Suprapubic skin (tissue), 4 donors: ENCODE measurements around the gene LENG8. TPM values are rescaled to one million over a fixed set of nuclear protein-coding genes. Genes with fewer than 3 reads are reported as not detected.

Experiments
- DNase-seq, 2 donors: peaks; one replicate each; pipeline ENCODE4 v3.0.0-alpha.2; 2019; ENCODE audit warnings: low spot score in 2 of 2
- H3K27ac ChIP-seq: fragments of 200-600 bp; sonication (generic); one replicate; pipeline ENCODE4 v1.5.1; 2019
- H3K27me3 ChIP-seq: fragments of 200-600 bp; sonication (generic); one replicate; pipeline ENCODE4 v1.5.1; 2019
- H3K36me3 ChIP-seq: fragments of 200-600 bp; sonication (generic); one replicate; pipeline ENCODE4 v1.5.1; 2019
- H3K4me1 ChIP-seq: fragments of 200-600 bp; sonication (generic); one replicate; pipeline ENCODE4 v1.5.1; 2019
- H3K4me3 ChIP-seq: fragments of 200-600 bp; sonication (generic); one replicate; pipeline ENCODE4 v1.5.1; 2019; ENCODE audit warnings: mild to moderate bottlenecking
- H3K9me3 ChIP-seq: fragments of 200-600 bp; sonication (generic); one replicate; pipeline ENCODE4 v1.5.1; 2019
- EP300 ChIP-seq: sonication (generic); formaldehyde crosslinking; IDR thresholded peaks from one replicate; pipeline ENCODE4 v1.6.1; 2017; ENCODE audit warnings: antibody characterized with exemption
- POLR2A ChIP-seq, 2 donors: fragments of 450-650 bp; IDR thresholded peaks; one replicate each; pipeline ENCODE4 v1.6.1; 2017; ENCODE audit warnings: antibody characterized with exemption in 2 of 2, mild to moderate bottlenecking in 2 of 2, moderate library complexity in 2 of 2
- POLR2AphosphoS5 ChIP-seq, 3 donors: sonication (generic); formaldehyde crosslinking; IDR thresholded peaks; one replicate each; pipeline ENCODE4 v1.6.1; 2017; ENCODE audit warnings: antibody characterized with exemption in 3 of 3
- whole genome bisulfite sequencing: methylation state at CpG from one replicate; pipeline ENCODE4 v1.1.5; 2018; 5-methylcytosine and 5-hydroxymethylcytosine counted together
- total RNA-seq, 4 donors: library from RNA; depleted of rRNA; stranded (reverse); fragments of >200 nt; gene quantifications; one replicate each; pipeline ENCODE4 v1.1.0, GENCODE V29; 2016
- TF ChIP-seq, protein P1 (sequence below), 2 donors: fragments of 200-600 bp in 1 of 2; fragments of 450-650 bp in 1 of 2; sonication (generic) in 1 of 2; IDR thresholded peaks; one replicate each; pipeline ENCODE4 v1.5.1; 2016 to 2019; ENCODE audit warnings: antibody characterized with exemption in 2 of 2, mild to moderate bottlenecking in 1 of 2, moderate library complexity in 1 of 2

The LENG8 gene
- total RNA-seq, 4 donors from 2014 or later = 80.4 to 410 (median 124) TPM

DNA sequence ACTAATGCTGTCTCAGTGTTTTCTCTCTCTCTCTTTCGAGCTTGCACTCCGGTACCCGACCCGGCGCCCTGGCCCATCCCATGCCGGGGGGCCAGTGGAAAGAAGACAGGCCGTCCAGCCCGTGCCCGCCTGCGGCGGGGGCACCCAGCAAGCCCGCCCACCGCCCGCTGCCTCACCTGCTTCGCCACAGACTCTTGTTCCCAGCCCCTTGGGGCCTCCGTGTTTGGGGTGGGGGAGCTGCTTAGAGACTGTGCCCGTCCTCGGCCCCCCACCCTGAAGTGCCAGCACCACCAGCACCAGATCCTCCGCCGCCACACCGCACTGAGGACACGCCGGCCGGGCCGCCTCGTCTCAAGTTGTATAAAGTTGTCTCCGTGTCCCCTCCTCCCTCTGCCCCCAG lies 12.2 kb downstream of the LENG8 start:
- WGBS = 79% methylated on average over 27 of the region's 27 CpGs
- Histone ChIP-seq H3K27me3 (no peaks in the 10 kb centered on the region), H3K4me3 (no peak overlapping the region), H3K4me1 (peaks cover 45% of the 10 kb centered on the region), H3K27ac (no peak overlapping the region), H3K9me3 (no peaks in the 10 kb centered on the region), H3K36me3 (peaks cover 60% of the 10 kb centered on the region)
- no peak for TF ChIP-seq POLR2A (IDR thresholded peaks at IDR 0.05)
- TF ChIP-seq, protein P1, sequence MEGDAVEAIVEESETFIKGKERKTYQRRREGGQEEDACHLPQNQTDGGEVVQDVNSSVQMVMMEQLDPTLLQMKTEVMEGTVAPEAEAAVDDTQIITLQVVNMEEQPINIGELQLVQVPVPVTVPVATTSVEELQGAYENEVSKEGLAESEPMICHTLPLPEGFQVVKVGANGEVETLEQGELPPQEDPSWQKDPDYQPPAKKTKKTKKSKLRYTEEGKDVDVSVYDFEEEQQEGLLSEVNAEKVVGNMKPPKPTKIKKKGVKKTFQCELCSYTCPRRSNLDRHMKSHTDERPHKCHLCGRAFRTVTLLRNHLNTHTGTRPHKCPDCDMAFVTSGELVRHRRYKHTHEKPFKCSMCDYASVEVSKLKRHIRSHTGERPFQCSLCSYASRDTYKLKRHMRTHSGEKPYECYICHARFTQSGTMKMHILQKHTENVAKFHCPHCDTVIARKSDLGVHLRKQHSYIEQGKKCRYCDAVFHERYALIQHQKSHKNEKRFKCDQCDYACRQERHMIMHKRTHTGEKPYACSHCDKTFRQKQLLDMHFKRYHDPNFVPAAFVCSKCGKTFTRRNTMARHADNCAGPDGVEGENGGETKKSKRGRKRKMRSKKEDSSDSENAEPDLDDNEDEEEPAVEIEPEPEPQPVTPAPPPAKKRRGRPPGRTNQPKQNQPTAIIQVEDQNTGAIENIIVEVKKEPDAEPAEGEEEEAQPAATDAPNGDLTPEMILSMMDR (IDR thresholded peaks at IDR 0.05) = no peak
- TF ChIP-seq EP300 = no peak
- no peak for TF ChIP-seq POLR2AphosphoS5 (IDR thresholded peaks at IDR 0.05)
- peak; percentile 69 to 75 for DNase-seq

DNA sequence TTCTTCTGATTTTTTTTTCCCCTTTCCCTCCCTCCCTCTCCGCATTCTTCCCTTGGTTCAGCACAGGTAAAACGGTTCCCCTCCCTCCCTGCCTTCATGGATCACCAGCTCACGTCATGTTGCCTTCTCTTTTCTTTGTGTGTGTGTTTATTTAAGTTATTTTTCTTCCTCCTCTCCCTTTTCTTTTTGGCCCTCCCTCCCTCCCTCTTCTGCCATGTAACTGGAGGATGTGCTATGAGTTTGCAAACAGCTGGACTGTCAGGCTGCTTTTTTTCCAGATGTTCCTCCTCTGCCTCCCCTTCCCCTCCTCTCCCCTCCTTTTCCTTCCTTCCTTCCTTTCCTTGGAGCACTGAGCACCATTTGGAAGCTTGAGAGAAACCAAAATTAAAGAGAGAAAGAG lies 12.6 kb downstream of the LENG8 start:
- H3K4me3 ChIP-seq = no peak overlapping the region
- WGBS = 52% methylated on average over 3 of the region's 3 CpGs
- DNase-seq = no peak
- no peaks in the 10 kb centered on the region for H3K9me3 ChIP-seq
- TF ChIP-seq, protein P1 (IDR thresholded peaks at IDR 0.05) = no peak
- no peak for TF ChIP-seq POLR2A (IDR thresholded peaks at IDR 0.05)
- no peak for TF ChIP-seq EP300
- no peak for TF ChIP-seq POLR2AphosphoS5 (IDR thresholded peaks at IDR 0.05)
- no peaks in the 10 kb centered on the region for H3K27me3 ChIP-seq
- H3K27ac ChIP-seq = no peak overlapping the region
- peaks cover 56% of the 10 kb centered on the region for H3K36me3 ChIP-seq
- peaks cover 45% of the 10 kb centered on the region for H3K4me1 ChIP-seq

DNA sequence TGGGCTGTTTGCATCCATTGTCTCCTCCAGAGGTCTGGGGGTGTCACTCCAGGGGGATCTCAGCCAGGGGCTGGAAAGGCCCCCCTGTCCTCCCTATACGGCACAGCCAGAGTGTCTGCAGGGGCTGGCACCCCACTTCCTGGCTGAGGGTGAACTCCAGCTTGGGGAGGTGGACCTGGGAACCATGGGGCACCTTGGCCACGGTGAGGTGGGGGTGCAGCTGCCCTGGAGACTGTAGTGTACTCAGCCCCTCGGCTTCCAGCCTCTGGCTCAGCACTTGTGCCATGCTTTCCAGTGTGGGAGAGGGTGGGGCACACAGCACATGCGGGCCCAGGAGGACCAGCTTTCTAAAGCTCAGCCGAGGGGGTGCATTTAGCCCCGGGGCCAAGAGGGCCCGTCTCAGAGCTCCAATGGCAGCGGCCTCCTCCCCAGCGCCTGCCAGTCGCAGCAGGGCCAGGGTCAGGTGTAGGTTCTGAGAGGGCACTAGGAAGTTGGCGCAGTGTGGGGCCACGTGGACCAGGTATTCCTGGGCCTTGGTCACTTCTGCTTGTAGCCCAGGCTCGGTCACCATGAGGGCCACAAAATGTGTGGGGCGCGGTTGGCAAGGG lies 13.2 kb downstream of the LENG8 start:
- peak; percentile 78 to 82 for DNase-seq
- H3K4me1 ChIP-seq = peaks cover 45% of the 10 kb centered on the region
- 71% methylated on average over 1 of the region's 15 CpGs for whole genome bisulfite sequencing
- no peaks in the 10 kb centered on the region for H3K9me3 ChIP-seq
- peaks cover 51% of the 10 kb centered on the region for H3K36me3 ChIP-seq
- TF ChIP-seq, protein P1 (IDR thresholded peaks at IDR 0.05) = no peak
- TF ChIP-seq POLR2AphosphoS5 (IDR thresholded peaks at IDR 0.05) = no peak
- no peak for TF ChIP-seq POLR2A (IDR thresholded peaks at IDR 0.05)
- TF ChIP-seq EP300 = no peak
- H3K4me3 ChIP-seq = peak overlapping the region; percentile 77
- peak overlapping the region; percentile 99 for H3K27ac ChIP-seq
- no peaks in the 10 kb centered on the region for H3K27me3 ChIP-seq

DNA sequence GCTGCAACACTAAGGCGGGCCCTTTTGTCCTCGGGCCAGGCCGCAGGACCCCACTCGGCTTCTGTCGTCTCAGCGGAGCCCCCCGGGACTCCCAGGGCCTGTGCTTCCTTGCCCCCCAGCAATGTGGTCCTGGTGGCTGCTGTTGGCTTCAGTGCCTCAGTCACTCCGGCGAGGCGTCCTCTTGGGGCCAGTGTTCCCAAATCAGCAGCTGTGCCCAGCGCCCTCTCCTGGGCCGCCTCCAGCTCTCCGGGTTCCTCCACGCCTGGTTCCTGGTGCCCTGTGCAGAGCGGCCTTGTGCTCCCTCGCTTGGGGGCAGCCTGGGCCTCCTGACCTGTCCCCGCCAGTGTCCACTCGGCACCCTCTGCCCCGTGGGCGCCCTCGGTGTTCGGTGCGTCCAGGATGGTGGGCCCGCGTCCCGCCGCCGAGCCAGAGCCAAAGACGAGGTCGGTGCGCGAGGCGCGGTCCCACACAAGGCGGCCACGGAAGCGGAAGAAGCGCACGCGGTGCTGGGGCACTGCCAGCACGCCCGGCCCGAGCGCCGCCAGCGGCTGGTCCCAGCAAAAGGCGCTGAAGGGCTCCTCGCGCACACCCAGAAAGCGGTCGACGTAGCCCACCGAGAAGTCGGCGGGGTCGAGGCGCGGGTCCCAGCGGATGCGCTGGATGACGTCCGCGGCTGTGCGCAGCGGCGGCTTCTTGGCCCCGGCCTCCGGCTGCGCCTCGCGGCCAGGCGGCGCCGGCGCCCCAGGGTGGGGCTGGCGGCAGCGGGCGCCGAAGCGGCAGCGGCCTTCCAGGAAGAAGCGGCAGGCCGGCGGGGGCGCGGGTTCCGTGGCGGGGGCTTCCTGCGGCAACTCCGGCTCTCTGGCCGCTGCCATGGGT lies 13.9 kb downstream of the LENG8 start:
- H3K27ac ChIP-seq = peak overlapping the region; percentile 99
- no peaks in the 10 kb centered on the region for H3K27me3 ChIP-seq
- TF ChIP-seq, protein P1 (IDR thresholded peaks at IDR 0.05) = no peak
- peak; percentile 54 to 95 (median 78) for TF ChIP-seq POLR2AphosphoS5 (IDR thresholded peaks at IDR 0.05)
- peak overlapping the region; percentile 77 for H3K4me3 ChIP-seq
- peak; percentile 88 to 89 for DNase-seq
- no CpG with 5 or more reads among the region's 91 CpGs for WGBS
- peaks cover 45% of the 10 kb centered on the region for H3K4me1 ChIP-seq
- peaks cover 43% of the 10 kb centered on the region for H3K36me3 ChIP-seq
- no peaks in the 10 kb centered on the region for H3K9me3 ChIP-seq

DNA sequence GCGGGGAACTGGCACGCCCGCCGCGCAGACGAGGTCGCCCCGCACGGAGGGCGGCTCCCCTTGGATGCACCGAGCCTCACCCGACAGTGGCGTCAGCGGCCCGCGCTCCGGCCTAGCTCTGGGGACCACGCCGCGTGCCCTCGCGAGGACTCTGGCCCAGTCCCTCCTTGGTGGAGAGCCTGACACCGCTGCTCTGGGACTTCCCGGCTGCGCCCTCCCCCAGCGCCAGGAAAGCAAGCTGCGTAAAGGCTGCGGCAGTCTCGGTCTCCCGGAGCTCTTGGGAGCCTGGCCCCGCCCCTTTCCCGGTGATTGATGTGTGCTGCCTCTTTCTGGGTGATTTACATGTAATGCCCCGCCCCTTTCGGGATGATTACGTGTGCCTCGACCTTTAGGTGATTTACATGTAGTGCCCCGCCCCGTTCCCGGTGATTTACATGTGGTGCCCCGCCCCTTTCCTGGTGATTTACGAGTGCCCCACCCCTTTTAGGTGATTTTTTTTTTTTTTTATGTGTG lies 14.6 kb downstream of the LENG8 start, which contains the start of gene LENG9:
Gene LENG9, minus strand, starts transcription at position 248 of the 513 bp plus-strand sequence. CDS start 252 bp downstream, outside the sequence.
- Histone ChIP-seq H3K27me3 (no peaks in the 10 kb centered on the region), H3K9me3 (no peaks in the 10 kb centered on the region), H3K4me3 (peak within 1 kb of the TSS; percentile 77), H3K27ac (peak within 1 kb of the TSS; percentile 99), H3K4me1 (peaks cover 45% of the 10 kb centered on the region), H3K36me3 (peaks cover 36% of the 10 kb centered on the region)
- 1% methylated on average over 31 of the region's 41 CpGs for WGBS
- DNase-seq = peak; percentile 100
- TF ChIP-seq EP300 (no peak), POLR2A (IDR thresholded peaks at IDR 0.05) (peak; percentile 44 to 79), POLR2AphosphoS5 (IDR thresholded peaks at IDR 0.05) (peak; percentile 29 to 80 (median 78))
- TF ChIP-seq, protein P1 (IDR thresholded peaks at IDR 0.05) = no peak
